H9 (cell line): Measurements from ENCODE around the gene MSL3B.
A peak's percentile ranks its signal among the peaks of the same experiment; 100 is the strongest.

ENCODE experiments used
- DNase-seq: peaks from one replicate; pipeline ENCODE4 v3.0.0-alpha.2; 2017
- H2AFZ ChIP-seq: one replicate; pipeline ENCODE4 v1.6.1; 2013; ENCODE audit warnings: mild to moderate bottlenecking, low read length, control low read depth, moderate library complexity
- H2AK5ac ChIP-seq: 2 replicates; pipeline ENCODE4 v1.6.1; 2013; ENCODE audit warnings: low read length, control low read depth, mixed read lengths; ENCODE audit not compliant: insufficient read length
- H2BK120ac ChIP-seq: one replicate; pipeline ENCODE4 v1.6.1; 2013; ENCODE audit warnings: low read depth, mild to moderate bottlenecking, low read length, control low read depth, inconsistent platforms; ENCODE audit not compliant: poor library complexity, severe bottlenecking
- H2BK12ac ChIP-seq: 2 replicates; pipeline ENCODE4 v1.6.1; 2013; ENCODE audit warnings: low read length, control low read depth, mixed read lengths, low read depth; ENCODE audit not compliant: insufficient read length
- H2BK15ac ChIP-seq: 2 replicates; pipeline ENCODE4 v1.6.1; 2013; ENCODE audit warnings: low read depth, low read length, control low read depth
- H2BK20ac ChIP-seq: one replicate; pipeline ENCODE4 v1.6.1; 2013; ENCODE audit warnings: low read depth, mild to moderate bottlenecking, low read length, control low read depth, inconsistent platforms; ENCODE audit not compliant: poor library complexity, severe bottlenecking
- H2BK5ac ChIP-seq: 2 replicates; pipeline ENCODE4 v1.6.1; 2013; ENCODE audit warnings: low read length, control low read depth, mixed read lengths; ENCODE audit not compliant: insufficient read length
- H3K14ac ChIP-seq: 2 replicates; pipeline ENCODE4 v1.6.1; 2013; ENCODE audit warnings: low read length, control low read depth; ENCODE audit not compliant: insufficient read depth
- H3K18ac ChIP-seq: 2 replicates; pipeline ENCODE4 v1.6.1; 2013; ENCODE audit warnings: low read depth, mild to moderate bottlenecking, mixed read lengths, low read length, control low read depth; ENCODE audit not compliant: insufficient read length
- H3K23ac ChIP-seq: 2 replicates; pipeline ENCODE4 v1.6.1; 2013; ENCODE audit warnings: low read length, control low read depth, mixed read lengths, low read depth; ENCODE audit not compliant: insufficient read length
- H3K23me2 ChIP-seq: 2 replicates; pipeline ENCODE4 v1.6.1; 2013; ENCODE audit warnings: low read depth, mild to moderate bottlenecking, mixed read lengths, low read length, control low read depth; ENCODE audit not compliant: insufficient read length, poor library complexity, severe bottlenecking
- H3K27ac ChIP-seq: 2 replicates; pipeline ENCODE4 v1.5.1; 2013; ENCODE audit warnings: low read length, control low read depth, mixed read lengths, low read depth; ENCODE audit not compliant: insufficient read length
- H3K27me3 ChIP-seq: 2 replicates; pipeline ENCODE4 v1.6.1; 2013; ENCODE audit warnings: low read length, control low read depth, inconsistent platforms; ENCODE audit not compliant: insufficient read depth
- H3K4ac ChIP-seq: 2 replicates; pipeline ENCODE4 v1.6.1; 2013; ENCODE audit warnings: low read depth, mild to moderate bottlenecking, control low read depth, inconsistent platforms, low read length, moderate library complexity
- H3K4me1 ChIP-seq: 2 replicates; pipeline ENCODE4 v1.6.1; 2013; ENCODE audit warnings: low read length, control low read depth, inconsistent platforms; ENCODE audit not compliant: insufficient read depth
- H3K4me2 ChIP-seq: 2 replicates; pipeline ENCODE4 v1.6.1; 2013; ENCODE audit warnings: low read length, control low read depth, mixed read lengths; ENCODE audit not compliant: insufficient read length, insufficient read depth
- H3K56ac ChIP-seq: 2 replicates; pipeline ENCODE4 v1.6.1; 2013; ENCODE audit warnings: low read depth, mild to moderate bottlenecking, mixed read lengths, low read length, control low read depth; ENCODE audit not compliant: insufficient read length
- H3K79me1 ChIP-seq: 2 replicates; pipeline ENCODE4 v1.6.1; 2013; ENCODE audit warnings: low read depth, mild to moderate bottlenecking, moderate library complexity, low read length, control low read depth, inconsistent platforms; ENCODE audit not compliant: insufficient read depth, poor library complexity, severe bottlenecking
- H3K79me2 ChIP-seq: 2 replicates; pipeline ENCODE4 v1.6.1; 2013; ENCODE audit warnings: low read length, control low read depth, inconsistent platforms; ENCODE audit not compliant: insufficient read depth
- H3K9ac ChIP-seq: 2 replicates; pipeline ENCODE4 v1.6.1; 2013; ENCODE audit warnings: low read length, control low read depth, mixed read lengths; ENCODE audit not compliant: insufficient read length; ENCODE audit errors: extremely low read depth
- H3K9me3 ChIP-seq: one replicate; pipeline ENCODE4 v1.6.1; 2013; ENCODE audit warnings: low read depth, low read length, inconsistent platforms; ENCODE audit not compliant: control insufficient read depth
- H3T11ph ChIP-seq: one replicate; pipeline ENCODE4 v1.6.1; 2013; ENCODE audit warnings: mild to moderate bottlenecking, low read length, control low read depth, inconsistent platforms
- H4K20me1 ChIP-seq: one replicate; pipeline ENCODE4 v1.6.1; 2013; ENCODE audit not compliant: control insufficient read depth, insufficient read length, insufficient read depth
- H4K5ac ChIP-seq: 2 replicates; pipeline ENCODE4 v1.6.1; 2013; ENCODE audit warnings: low read depth, mild to moderate bottlenecking, mixed read lengths, low read length, control low read depth; ENCODE audit not compliant: insufficient read length
- H4K8ac ChIP-seq: replicated peaks from 2 replicates; pipeline ENCODE4 v1.6.1; 2013; ENCODE audit warnings: low read length, control low read depth, mixed read lengths, low read depth; ENCODE audit not compliant: insufficient read length
- H4K91ac ChIP-seq: 2 replicates; pipeline ENCODE4 v1.6.1; 2013; ENCODE audit warnings: low read depth, mild to moderate bottlenecking, moderate library complexity, mixed read lengths, low read length, control low read depth; ENCODE audit not compliant: insufficient read length
- H3K27ac Mint-ChIP-seq, 3 experiments: 2 replicates in 2 of 3; 3 replicates in 1 of 3; pipeline ENCODE4 v1.8.0; 2020 to 2021; ENCODE audit warnings: mixed read lengths in 3 of 3, mild to moderate bottlenecking in 1 of 3, moderate library complexity in 1 of 3
- H3K27me3 Mint-ChIP-seq: 2 replicates; pipeline ENCODE4 v1.8.0; 2021; ENCODE audit warnings: low read depth, mild to moderate bottlenecking, moderate library complexity, mixed read lengths
- H3K36me3 Mint-ChIP-seq, 3 experiments: 2 replicates in 2 of 3; 3 replicates in 1 of 3; pipeline ENCODE4 v1.8.0; 2020 to 2021; ENCODE audit warnings: low read depth in 3 of 3, mixed read lengths in 3 of 3; ENCODE audit not compliant: insufficient read depth in 1 of 3
- H3K4me1 Mint-ChIP-seq, 2 experiments: 2 replicates each; pipeline ENCODE4 v1.8.0; 2020; ENCODE audit warnings: mixed read lengths in 2 of 2
- H3K4me3 Mint-ChIP-seq, 2 experiments: 2 replicates in 1 of 2; 3 replicates in 1 of 2; pipeline ENCODE4 v1.8.0; 2020 to 2021; ENCODE audit warnings: mild to moderate bottlenecking in 2 of 2, mixed read lengths in 2 of 2, moderate library complexity in 1 of 2
- H3K9me3 Mint-ChIP-seq, 2 experiments: 2 replicates in 1 of 2; 3 replicates in 1 of 2; pipeline ENCODE4 v1.8.0; 2020; ENCODE audit warnings: mild to moderate bottlenecking in 2 of 2, mixed read lengths in 2 of 2, moderate library complexity in 1 of 2
- WGBS: extraction: QIAGEN DNeasy Blood & Tissue Kit; methylation state at CpG from one replicate; pipeline ENCODE4 v1.1.7; 2013; ENCODE audit warnings: missing lambda C conversion rate, low lambda C conversion rate, mixed read lengths; ENCODE audit not compliant: insufficient read length; ENCODE audit errors: extremely low coverage; 5-methylcytosine and 5-hydroxymethylcytosine counted together
- TF ChIP-seq, protein P1 (sequence below): fragments of 200-600 bp; sonication (generic); conservative IDR thresholded peaks from 3 replicates; pipeline ENCODE4 v1.8.0; 2021; ENCODE audit warnings: antibody characterized with exemption, mild to moderate bottlenecking

Gene MSL3B

DNA sequence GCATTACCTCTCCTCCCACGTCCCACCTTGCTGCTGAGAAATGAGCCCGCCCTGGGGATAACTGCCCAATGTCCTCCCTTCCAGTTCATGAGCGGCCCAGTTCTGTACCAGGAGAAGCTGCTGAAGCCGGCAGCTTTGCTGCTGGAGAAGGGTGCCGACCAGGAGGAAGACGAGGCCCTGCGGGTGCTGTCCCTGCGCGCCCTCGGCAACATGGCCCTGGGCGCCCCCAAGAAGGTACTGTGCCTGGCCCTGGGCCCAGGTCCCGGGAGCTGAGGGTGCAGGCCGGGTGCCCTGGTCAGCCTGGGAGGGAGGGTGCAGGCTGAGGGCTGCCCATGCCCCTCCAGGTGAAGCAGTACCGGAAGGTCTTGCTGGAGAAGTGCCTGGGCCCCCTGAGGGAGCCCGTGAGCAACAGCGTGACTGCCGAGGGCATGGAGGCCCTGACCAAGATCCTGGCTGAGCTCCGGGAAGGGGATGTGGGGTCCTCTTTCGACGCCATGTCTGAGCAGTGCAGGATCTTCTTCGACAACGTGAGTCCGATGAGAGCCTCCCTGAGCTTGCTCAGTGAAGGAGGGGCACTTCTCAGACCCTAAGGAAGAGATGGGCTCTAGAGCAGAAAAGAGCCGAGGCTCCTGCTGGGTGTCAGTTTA is 39.5 kb downstream of the MSL3B start:
- no peaks in the 10 kb centered on the region for H4K20me1 ChIP-seq
- H3K79me2 ChIP-seq: no peaks in the 10 kb centered on the region
- TF ChIP-seq, protein P1, sequence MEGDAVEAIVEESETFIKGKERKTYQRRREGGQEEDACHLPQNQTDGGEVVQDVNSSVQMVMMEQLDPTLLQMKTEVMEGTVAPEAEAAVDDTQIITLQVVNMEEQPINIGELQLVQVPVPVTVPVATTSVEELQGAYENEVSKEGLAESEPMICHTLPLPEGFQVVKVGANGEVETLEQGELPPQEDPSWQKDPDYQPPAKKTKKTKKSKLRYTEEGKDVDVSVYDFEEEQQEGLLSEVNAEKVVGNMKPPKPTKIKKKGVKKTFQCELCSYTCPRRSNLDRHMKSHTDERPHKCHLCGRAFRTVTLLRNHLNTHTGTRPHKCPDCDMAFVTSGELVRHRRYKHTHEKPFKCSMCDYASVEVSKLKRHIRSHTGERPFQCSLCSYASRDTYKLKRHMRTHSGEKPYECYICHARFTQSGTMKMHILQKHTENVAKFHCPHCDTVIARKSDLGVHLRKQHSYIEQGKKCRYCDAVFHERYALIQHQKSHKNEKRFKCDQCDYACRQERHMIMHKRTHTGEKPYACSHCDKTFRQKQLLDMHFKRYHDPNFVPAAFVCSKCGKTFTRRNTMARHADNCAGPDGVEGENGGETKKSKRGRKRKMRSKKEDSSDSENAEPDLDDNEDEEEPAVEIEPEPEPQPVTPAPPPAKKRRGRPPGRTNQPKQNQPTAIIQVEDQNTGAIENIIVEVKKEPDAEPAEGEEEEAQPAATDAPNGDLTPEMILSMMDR: 0 out of 3 replicates have a peak, but pooled peaks have one; percentile 11
- H3K4me1 ChIP-seq: no peaks in the 10 kb centered on the region
- no peak overlapping the region for H3K23ac ChIP-seq
- WGBS: no CpG with 5 or more reads among the region's 24 CpGs
- H3K27ac ChIP-seq: no peak overlapping the region
- Mint-ChIP-seq H3K27ac (no peak overlapping the region), H3K36me3 (no peaks in the 10 kb centered on the region), H3K4me1 (peaks cover 6 to 9% of the 10 kb centered on the region in 2 experiments), H3K9me3 (peaks cover 4 to 7% of the 10 kb centered on the region in 2 experiments; a peak in 4 of 5 replicates), H3K4me3 (no peak overlapping the region), H3K27me3 (peaks cover 3% of the 10 kb centered on the region; the same call in 1 of the 2 replicates)
- H2BK12ac ChIP-seq: no peak overlapping the region
- H2BK20ac ChIP-seq: no peak overlapping the region
- DNase-seq: peak; percentile 42
- H3K23me2 ChIP-seq: no peaks in the 10 kb centered on the region
- no peak overlapping the region for H2AFZ ChIP-seq
- no peak overlapping the region for H3K18ac ChIP-seq
- H3K56ac ChIP-seq: no peak overlapping the region
- H2BK15ac ChIP-seq: no peak overlapping the region
- H2AK5ac ChIP-seq: no peak overlapping the region
- H3K79me1 ChIP-seq: no peaks in the 10 kb centered on the region
- no peak overlapping the region for H3K4ac ChIP-seq
- H3K9me3 ChIP-seq: no peaks in the 10 kb centered on the region
- no peaks in the 10 kb centered on the region for H3K27me3 ChIP-seq
- no peak overlapping the region for H4K91ac ChIP-seq
- no peak overlapping the region for H3K4me2 ChIP-seq
- H3K14ac ChIP-seq: no peak overlapping the region
- no peak overlapping the region for H4K5ac ChIP-seq
- no peak overlapping the region for H2BK120ac ChIP-seq
- no peak overlapping the region for H2BK5ac ChIP-seq
- H4K8ac ChIP-seq: no peak overlapping the region
- no peak overlapping the region for H3T11ph ChIP-seq
- H3K9ac ChIP-seq: no peak overlapping the region
